Gastrocnemius medialis (tissue), 4 donors: Measurements from ENCODE around the gene PGAP6. TPM values are rescaled to one million over a fixed set of nuclear protein-coding genes. Genes with fewer than 3 reads are reported as not detected.

Experiments used
- ATAC-seq, 2 donors: fragments of 150-250 bp; one replicate each; pipeline ENCODE4 v1.9.1; 2016
- DNase-seq, 2 donors: peaks; one replicate each; pipeline ENCODE4 v3.0.0-alpha.2; 2019
- H3K27ac ChIP-seq, 4 donors: fragments of 200-600 bp; sonication (generic); 1 replicate in 1 of 4; 2 replicates in 3 of 4; pipeline ENCODE4 v1.5.1; 2016 to 2018; ENCODE audit warnings: mild to moderate bottlenecking in 2 of 4, moderate library complexity in 1 of 4
- H3K27me3 ChIP-seq, 3 donors: fragments of 200-600 bp; sonication (generic) in 2 of 3; 1 replicate in 1 of 3; 2 replicates in 2 of 3; pipeline versions ENCODE4 v1.5.1 to v1.6.0; 2016 to 2019; ENCODE audit warnings: mild to moderate bottlenecking in 1 of 3, moderate library complexity in 1 of 3
- H3K36me3 ChIP-seq, 2 donors: fragments of 200-600 bp; sonication (generic) in 1 of 2; one replicate each; pipeline ENCODE4 v1.5.1; 2017 to 2018
- H3K4me1 ChIP-seq, 2 donors: fragments of 200-600 bp; sonication (generic) in 1 of 2; one replicate each; pipeline ENCODE4 v1.5.1; 2016 to 2017; ENCODE audit warnings: mild to moderate bottlenecking in 2 of 2
- H3K4me3 ChIP-seq, 4 donors: fragments of 200-600 bp; sonication (generic) in 3 of 4; 1 replicate in 1 of 4; 2 replicates in 3 of 4; pipeline ENCODE4 v1.5.1; 2016 to 2019; ENCODE audit warnings: mild to moderate bottlenecking in 2 of 4
- H3K9me3 ChIP-seq, 3 donors: fragments of 200-600 bp; sonication (generic) in 2 of 3; 1 replicate in 1 of 3; 2 replicates in 2 of 3; pipeline ENCODE4 v1.5.1; 2016 to 2019
- CTCF ChIP-seq, 5 experiments: fragments of 450-650 bp in 3 of 5; fragments of 200-600 bp in 2 of 5; sonication (generic) in 2 of 5; IDR thresholded peaks in 4 of 5; conservative IDR thresholded peaks in 1 of 5; 1 replicate in 4 of 5; 2 replicates in 1 of 5; pipeline ENCODE4 v1.5.1; 2016 to 2019; ENCODE audit warnings: antibody characterized with exemption in 5 of 5, mild to moderate bottlenecking in 3 of 5, moderate library complexity in 3 of 5
- POLR2A ChIP-seq, 2 donors: fragments of 450-650 bp; IDR thresholded peaks; one replicate each; pipeline ENCODE4 v1.6.1; 2017; ENCODE audit warnings: antibody characterized with exemption in 2 of 2, mild to moderate bottlenecking in 2 of 2, moderate library complexity in 2 of 2
- in situ Hi-C, 4 donors: fragments of 200-750 bp; cut with MboI; loops; one replicate each; pipeline versions ENCODE4 v1.15.0 to v1.8.0; 2017; ENCODE audit warnings: low sequenced_read_pairs in 4 of 4
- intact Hi-C: fragments of 100-400 bp; cut with DNase I; formaldehyde crosslinking; loops from one replicate; pipeline ENCODE4 v1.15.1; 2023; ENCODE audit warnings: low total_unique reads
- total RNA-seq, 4 donors: library from RNA; depleted of rRNA; stranded (reverse); fragments of >200 nt; gene quantifications; one replicate each; pipeline versions ENCODE4 v1.1.0 to v1.2.3, GENCODE V29; 2016

PGAP6 gene
- total RNA-seq, 4 donors from 2014 or later = 31.5 to 63.3 (median 50.8) TPM

GRCh38 chr16:367333-367903 lies 14.4 kb downstream of the PGAP6 start:
- intact Hi-C loops = no loop called here
- DNase-seq (no peak), ATAC-seq (no peak)
- Histone ChIP-seq H3K27ac (no peak overlapping the region), H3K36me3 (peaks cover 0 to 30% of the 10 kb centered on the region in 2 donors), H3K9me3 (no peaks in the 10 kb centered on the region), H3K4me3 (no peak overlapping the region), H3K4me1 (peaks cover 12 to 14% of the 10 kb centered on the region in 2 donors), H3K27me3 (peaks cover 0 to 18% (median 7%) of the 10 kb centered on the region in 3 donors)
- in situ Hi-C loops = no loop called here
- TF ChIP-seq CTCF (IDR thresholded peaks at IDR 0.05 in 4 of 5, conservative IDR thresholded peaks at IDR 0.05 in 1 of 5) (no peak), POLR2A (IDR thresholded peaks at IDR 0.05) (no peak)

- intact Hi-C loops (no loop called here), in situ Hi-C loops (no loop called here)
- Histone ChIP-seq H3K9me3 (no peaks in the 10 kb centered on the region), H3K27me3 (peaks cover 0 to 18% (median 7%) of the 10 kb centered on the region in 3 donors), H3K4me1 (peaks cover 12 to 14% of the 10 kb centered on the region in 2 donors), H3K4me3 (no peak overlapping the region), H3K36me3 (peaks cover 0 to 30% of the 10 kb centered on the region in 2 donors), H3K27ac (no peak overlapping the region)
- TF ChIP-seq CTCF (IDR thresholded peaks at IDR 0.05 in 4 of 5, conservative IDR thresholded peaks at IDR 0.05 in 1 of 5) (no peak), POLR2A (IDR thresholded peaks at IDR 0.05) (no peak)
- ATAC-seq (no peak), DNase-seq (no peak)
Measured at GRCh38 chr16:366476-366875, 15.3 kb downstream of the PGAP6 start.

- Histone ChIP-seq H3K4me3 (no peak overlapping the region), H3K9me3 (no peaks in the 10 kb centered on the region), H3K36me3 (peaks cover 0 to 30% of the 10 kb centered on the region in 2 donors), H3K27ac (no peak overlapping the region), H3K27me3 (peaks cover 0 to 18% (median 7%) of the 10 kb centered on the region in 3 donors), H3K4me1 (peaks cover 3 to 7% of the 10 kb centered on the region in 2 donors)
- intact Hi-C loops (no loop called here), in situ Hi-C loops (no loop called here)
- TF ChIP-seq POLR2A (IDR thresholded peaks at IDR 0.05) (no peak), CTCF (IDR thresholded peaks at IDR 0.05 in 4 of 5, conservative IDR thresholded peaks at IDR 0.05 in 1 of 5) (no peak)
- DNase-seq = no peak
- no peak for ATAC-seq
Measured at GRCh38 chr16:364595-365491, 16.9 kb downstream of the PGAP6 start.

- no peaks in the 10 kb centered on the region for H3K9me3 ChIP-seq
- H3K27ac ChIP-seq = no peak overlapping the region
- in situ Hi-C loops (no loop called here), intact Hi-C loops (no loop called here)
- DNase-seq (no peak), ATAC-seq (no peak)
- H3K4me3 ChIP-seq = no peak overlapping the region
- no peak for TF ChIP-seq POLR2A (IDR thresholded peaks at IDR 0.05)
- no peak for TF ChIP-seq CTCF (IDR thresholded peaks at IDR 0.05 in 4 of 5, conservative IDR thresholded peaks at IDR 0.05 in 1 of 5)
- peaks cover 0 to 25% of the 10 kb centered on the region in 2 donors for H3K36me3 ChIP-seq
- peaks cover 0 to 18% (median 7%) of the 10 kb centered on the region in 3 donors for H3K27me3 ChIP-seq
- H3K4me1 ChIP-seq = no peaks in the 10 kb centered on the region
Measured at GRCh38 chr16:363766-364490, 17.9 kb downstream of the PGAP6 start.
